Activated CD4-positive, alpha-beta T cell treated with anti-CD3 and anti-CD28 coated beads, Interleukin-2, amount 10 ng/mL, durations not matched to agents 24 days and 14 days (primary cell): Measurements from ENCODE around the gene CRISPLD2. TPM values are rescaled to one million over a fixed set of nuclear protein-coding genes. Genes with fewer than 3 reads are reported as not detected.

ENCODE experiments used
- DNase-seq: peaks from one replicate; pipeline ENCODE4 v3.0.0; 2022
- H3K27ac Mint-ChIP-seq: one replicate; pipeline ENCODE4 v1.8.0; 2022; ENCODE audit warnings: mild to moderate bottlenecking, mixed read lengths
- H3K27me3 Mint-ChIP-seq: one replicate; pipeline ENCODE4 v1.8.0; 2022; ENCODE audit warnings: mixed read lengths
- H3K36me3 Mint-ChIP-seq: one replicate; pipeline ENCODE4 v1.8.0; 2022; ENCODE audit warnings: low read depth, mild to moderate bottlenecking, mixed read lengths
- H3K4me1 Mint-ChIP-seq: one replicate; pipeline ENCODE4 v1.8.0; 2021; ENCODE audit warnings: mixed read lengths
- H3K4me3 Mint-ChIP-seq: one replicate; pipeline ENCODE4 v1.8.0; 2022; ENCODE audit warnings: mild to moderate bottlenecking, moderate library complexity, mixed read lengths
- H3K9me3 Mint-ChIP-seq: one replicate; pipeline ENCODE4 v1.8.0; 2021; ENCODE audit warnings: mixed read lengths
- intact Hi-C: fragments of 100-400 bp; cut with micrococcal nuclease; formaldehyde crosslinking; loops from one replicate; pipeline ENCODE4 v1.15.1; 2023
- total RNA-seq: library from RNA; stranded (reverse); gene quantifications from 2 replicates; pipeline ENCODE4 v1.2.3, GENCODE V29; 2022

CRISPLD2 gene
- total RNA-seq, 1 donor from 2014 or later, result 0.19 TPM

DNA sequence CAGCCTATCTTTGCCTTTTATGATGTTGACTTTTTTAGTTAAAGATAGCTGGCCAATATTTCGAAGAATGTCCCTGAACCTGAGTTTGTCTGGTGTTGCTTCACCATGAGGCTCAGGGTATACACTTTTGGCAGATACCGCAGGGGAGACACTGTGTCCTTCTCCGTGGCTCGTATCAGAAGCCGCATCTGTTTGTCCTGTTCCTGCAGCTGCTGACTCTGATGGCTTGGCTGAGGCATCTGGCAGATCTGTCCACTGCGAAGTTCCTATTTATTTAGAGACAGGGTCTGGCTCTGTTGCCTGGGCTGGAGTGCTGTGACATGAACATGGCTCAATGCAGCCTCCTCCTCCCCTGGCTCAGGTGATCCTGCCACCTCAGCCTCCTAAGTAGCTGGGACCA lies 93.5 kb downstream of the CRISPLD2 start:
- intact Hi-C loops, result no loop called here
- Mint-ChIP-seq H3K27me3 (peaks cover 22% of the 10 kb centered on the region), H3K4me3 (no peak overlapping the region), H3K4me1 (no peaks in the 10 kb centered on the region), H3K36me3 (no peaks in the 10 kb centered on the region), H3K9me3 (no peaks in the 10 kb centered on the region), H3K27ac (no peak overlapping the region)
- no peak for DNase-seq

DNA sequence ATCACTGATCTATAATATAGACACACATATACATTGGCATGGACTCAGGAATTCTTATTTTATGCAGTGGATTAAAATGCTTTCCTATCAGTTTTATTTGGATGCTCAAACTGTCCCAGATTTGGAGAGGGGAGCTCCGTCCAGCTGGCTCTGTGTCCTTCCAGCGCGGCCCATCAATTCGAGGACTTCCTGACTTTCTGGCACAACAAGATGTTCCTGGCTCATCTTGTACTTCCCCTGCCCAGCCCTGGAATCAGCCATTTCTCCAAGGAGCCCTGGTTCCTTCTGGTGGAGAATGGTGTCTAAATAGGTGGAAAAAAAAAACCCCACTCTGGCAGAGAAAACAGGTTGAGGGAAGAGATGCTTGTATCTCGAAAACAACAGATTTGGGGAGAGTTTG lies 94.5 kb downstream of the CRISPLD2 start:
- Mint-ChIP-seq H3K4me1 (no peaks in the 10 kb centered on the region), H3K9me3 (no peaks in the 10 kb centered on the region), H3K27me3 (peaks cover 28% of the 10 kb centered on the region), H3K36me3 (no peaks in the 10 kb centered on the region), H3K4me3 (no peak overlapping the region), H3K27ac (no peak overlapping the region)
- intact Hi-C loops, result no loop called here
- DNase-seq, result no peak

DNA sequence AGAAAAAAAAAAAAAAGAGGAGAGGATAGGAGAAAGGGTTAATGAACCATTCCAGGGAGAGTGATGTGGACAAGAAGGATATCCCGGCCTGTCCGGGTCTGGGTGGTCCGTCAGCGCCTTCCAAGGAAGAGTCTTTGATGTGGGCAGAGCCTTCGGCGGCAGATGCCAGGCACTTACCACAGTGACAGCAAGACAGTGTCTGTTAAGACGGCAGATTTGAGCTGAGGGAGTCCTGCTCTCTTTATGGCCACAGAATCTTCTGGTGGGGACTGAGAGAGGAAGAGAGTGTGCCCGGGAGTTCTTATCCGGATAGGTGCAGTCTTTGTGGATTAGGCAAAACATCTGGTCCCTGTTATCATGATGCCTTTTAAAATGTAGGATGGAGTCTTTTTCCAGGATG lies 96.4 kb downstream of the CRISPLD2 start:
- Mint-ChIP-seq H3K36me3 (no peaks in the 10 kb centered on the region), H3K27ac (no peak overlapping the region), H3K9me3 (no peaks in the 10 kb centered on the region), H3K27me3 (peaks cover 28% of the 10 kb centered on the region), H3K4me3 (no peak overlapping the region), H3K4me1 (no peaks in the 10 kb centered on the region)
- intact Hi-C loops, result no loop called here
- no peak for DNase-seq

DNA sequence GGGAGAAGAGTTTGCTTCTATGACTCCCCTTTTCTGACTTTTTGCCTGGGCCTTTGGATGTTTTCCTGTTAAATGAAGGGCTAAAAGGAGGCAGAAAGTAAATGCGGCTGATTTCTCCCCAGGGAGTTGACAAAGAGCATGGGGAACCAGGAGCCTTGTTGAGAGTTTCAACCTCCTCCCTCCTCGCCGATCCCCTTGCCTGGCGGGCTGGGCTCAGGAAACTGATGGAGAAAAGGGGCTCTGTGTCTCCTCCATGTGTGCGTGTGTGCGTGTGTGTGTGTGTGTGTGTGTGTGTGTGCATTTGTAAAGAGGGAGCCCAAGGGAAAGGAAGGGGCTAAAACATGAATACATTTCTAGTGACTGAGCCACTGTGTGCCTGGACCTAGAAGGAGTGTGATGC lies 97.1 kb downstream of the CRISPLD2 start:
- H3K27me3 Mint-ChIP-seq, result peaks cover 28% of the 10 kb centered on the region
- DNase-seq, result no peak
- H3K36me3 Mint-ChIP-seq, result no peaks in the 10 kb centered on the region
- intact Hi-C loops, result no loop called here
- H3K4me1 Mint-ChIP-seq, result no peaks in the 10 kb centered on the region
- H3K9me3 Mint-ChIP-seq, result no peaks in the 10 kb centered on the region
- no peak overlapping the region for H3K27ac Mint-ChIP-seq
- no peak overlapping the region for H3K4me3 Mint-ChIP-seq

DNA sequence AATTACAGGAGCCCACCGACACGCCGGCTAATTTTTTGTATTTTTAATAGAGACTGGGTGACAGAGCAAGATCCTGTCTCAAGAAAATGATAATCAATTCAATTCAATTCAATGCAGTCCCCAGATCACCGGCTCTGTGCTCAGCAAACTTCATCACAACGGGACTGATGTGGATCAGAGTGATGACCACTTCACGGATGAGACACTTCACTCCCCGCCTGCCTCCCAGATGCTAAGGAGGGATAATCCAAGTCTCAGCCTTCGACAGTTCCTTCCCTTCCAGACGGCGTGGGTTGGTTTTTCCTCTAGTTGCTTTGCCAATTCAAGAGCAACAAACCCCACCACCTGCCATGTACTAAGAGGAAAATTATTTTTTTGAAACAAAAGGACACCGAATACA lies 97.7 kb downstream of the CRISPLD2 start:
- Mint-ChIP-seq H3K36me3 (no peaks in the 10 kb centered on the region), H3K9me3 (no peaks in the 10 kb centered on the region), H3K4me1 (no peaks in the 10 kb centered on the region), H3K27me3 (peaks cover 28% of the 10 kb centered on the region), H3K4me3 (no peak overlapping the region), H3K27ac (no peak overlapping the region)
- intact Hi-C loops, result no loop called here
- DNase-seq, result no peak

DNA sequence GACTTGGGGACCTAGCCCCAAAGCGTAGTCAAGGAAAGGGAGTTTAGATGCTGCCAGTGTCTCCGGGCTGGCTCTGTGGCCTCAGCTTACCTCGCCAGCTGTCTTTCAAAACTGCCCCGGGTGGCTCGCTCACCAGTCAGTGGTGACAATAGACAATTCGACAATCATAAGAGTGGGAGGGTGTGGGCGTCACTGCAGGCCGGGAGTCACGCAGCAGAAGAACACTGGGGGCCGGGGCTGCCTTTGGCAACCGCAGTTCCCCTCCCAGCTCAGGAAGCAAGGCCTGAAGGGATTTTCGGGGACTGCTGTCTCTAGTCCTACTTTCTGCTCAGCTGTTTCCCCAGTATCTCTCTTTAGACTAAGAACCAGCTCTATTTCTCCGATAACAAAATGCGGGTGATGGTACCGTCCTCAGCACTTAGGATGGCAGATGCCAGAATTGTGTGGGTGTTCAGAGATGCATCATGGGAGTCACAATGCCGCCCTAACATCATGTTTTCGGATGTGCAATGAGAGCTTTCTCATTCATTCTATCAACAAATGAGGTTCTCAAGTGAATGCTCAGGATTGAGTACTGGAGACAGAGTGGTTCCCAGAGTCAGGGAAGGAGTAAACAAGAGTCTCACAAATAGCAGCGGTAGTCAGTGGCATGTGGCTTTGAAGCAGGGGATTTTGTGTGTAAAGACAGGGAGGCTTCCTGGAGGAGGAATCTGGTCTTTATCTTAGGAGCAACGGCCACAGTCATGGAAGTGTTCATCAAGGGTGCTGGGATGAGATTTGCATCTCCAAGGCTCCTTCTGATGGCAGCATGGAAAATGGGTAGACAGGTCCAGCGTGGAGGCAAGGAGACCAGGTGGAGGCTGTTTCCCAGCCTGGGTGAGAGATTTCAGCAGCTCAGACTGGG lies 98.5 kb downstream of the CRISPLD2 start:
- Mint-ChIP-seq H3K27ac (no peak overlapping the region), H3K4me3 (no peak overlapping the region), H3K36me3 (no peaks in the 10 kb centered on the region), H3K9me3 (no peaks in the 10 kb centered on the region), H3K4me1 (no peaks in the 10 kb centered on the region), H3K27me3 (peaks cover 26% of the 10 kb centered on the region)
- intact Hi-C loops, result no loop called here
- DNase-seq, result no peak

DNA sequence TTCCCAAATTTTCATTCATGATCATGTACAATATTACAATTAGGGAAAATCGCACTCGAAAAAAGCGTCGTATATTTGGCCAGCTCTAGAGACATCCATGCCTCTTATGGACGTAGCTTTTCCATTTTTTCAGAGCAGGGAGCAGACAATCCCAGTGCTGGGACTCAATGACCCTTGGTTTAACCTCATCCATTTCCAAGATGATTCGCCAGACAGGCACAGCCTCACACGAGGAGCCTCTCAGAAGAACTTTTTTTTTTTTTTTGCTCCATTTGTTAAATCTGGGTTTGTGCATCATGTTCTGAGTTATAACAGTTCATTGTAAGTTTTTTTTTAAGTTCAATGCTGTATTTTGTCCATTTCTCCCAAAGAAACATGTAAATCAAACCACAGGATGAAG lies 99.5 kb downstream of the CRISPLD2 start:
- intact Hi-C loops, result no loop called here

DNA sequence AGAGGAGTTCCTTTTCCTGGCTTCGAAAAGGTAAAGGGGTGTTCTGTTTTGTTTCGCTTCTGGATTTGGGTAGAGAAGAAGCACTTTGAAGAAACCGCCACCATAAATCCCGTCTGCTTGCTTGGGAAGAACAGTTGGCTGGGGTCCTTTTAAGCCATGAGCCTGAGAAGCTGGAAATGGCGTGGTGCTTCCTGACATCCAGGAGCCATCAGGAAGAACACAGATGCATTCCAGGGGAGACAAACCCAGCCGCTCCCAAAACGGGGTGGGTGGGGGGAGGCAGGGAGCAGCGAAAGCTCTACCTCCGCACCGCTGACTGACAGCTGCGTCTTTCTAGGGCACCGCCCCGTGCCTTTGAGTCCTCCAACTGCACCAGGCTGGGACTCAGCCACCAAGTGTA lies 99.9 kb downstream of the CRISPLD2 start:
- intact Hi-C loops, result no loop called here
- Mint-ChIP-seq H3K27ac (no peak overlapping the region), H3K27me3 (peaks cover 22% of the 10 kb centered on the region), H3K9me3 (no peaks in the 10 kb centered on the region), H3K36me3 (no peaks in the 10 kb centered on the region), H3K4me3 (no peak overlapping the region), H3K4me1 (no peaks in the 10 kb centered on the region)
- DNase-seq, result no peak

More for the DNA sequence above, 99.5 kb downstream of the CRISPLD2 start:
- Mint-ChIP-seq H3K4me3 (no peak overlapping the region), H3K27me3 (peaks cover 22% of the 10 kb centered on the region), H3K36me3 (no peaks in the 10 kb centered on the region), H3K4me1 (no peaks in the 10 kb centered on the region), H3K27ac (no peak overlapping the region), H3K9me3 (no peaks in the 10 kb centered on the region)
- no peak for DNase-seq

DNA sequence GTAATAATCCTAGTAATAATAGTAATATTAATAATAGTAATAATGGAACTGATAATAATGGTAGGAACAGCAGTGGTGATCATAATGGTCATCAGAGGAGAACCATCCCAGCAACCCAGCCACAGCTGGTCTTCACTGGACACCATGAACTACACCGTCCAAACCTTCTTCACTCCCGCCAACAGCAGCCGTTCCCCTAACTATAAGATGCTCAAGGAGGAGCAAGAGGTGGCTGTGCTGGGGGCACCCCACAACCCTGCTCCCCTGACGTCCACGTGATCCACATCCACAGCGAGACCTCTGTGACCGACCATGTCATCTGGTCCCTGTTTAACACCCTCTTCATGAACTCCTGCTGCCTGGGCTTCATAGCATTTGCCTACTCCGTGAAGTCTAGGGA lies 100.5 kb downstream of the CRISPLD2 start:
- Mint-ChIP-seq H3K9me3 (no peaks in the 10 kb centered on the region), H3K36me3 (no peaks in the 10 kb centered on the region), H3K4me1 (no peaks in the 10 kb centered on the region), H3K27me3 (peaks cover 22% of the 10 kb centered on the region), H3K4me3 (no peak overlapping the region), H3K27ac (no peak overlapping the region)
- no peak for DNase-seq
- intact Hi-C loops, result no loop called here

DNA sequence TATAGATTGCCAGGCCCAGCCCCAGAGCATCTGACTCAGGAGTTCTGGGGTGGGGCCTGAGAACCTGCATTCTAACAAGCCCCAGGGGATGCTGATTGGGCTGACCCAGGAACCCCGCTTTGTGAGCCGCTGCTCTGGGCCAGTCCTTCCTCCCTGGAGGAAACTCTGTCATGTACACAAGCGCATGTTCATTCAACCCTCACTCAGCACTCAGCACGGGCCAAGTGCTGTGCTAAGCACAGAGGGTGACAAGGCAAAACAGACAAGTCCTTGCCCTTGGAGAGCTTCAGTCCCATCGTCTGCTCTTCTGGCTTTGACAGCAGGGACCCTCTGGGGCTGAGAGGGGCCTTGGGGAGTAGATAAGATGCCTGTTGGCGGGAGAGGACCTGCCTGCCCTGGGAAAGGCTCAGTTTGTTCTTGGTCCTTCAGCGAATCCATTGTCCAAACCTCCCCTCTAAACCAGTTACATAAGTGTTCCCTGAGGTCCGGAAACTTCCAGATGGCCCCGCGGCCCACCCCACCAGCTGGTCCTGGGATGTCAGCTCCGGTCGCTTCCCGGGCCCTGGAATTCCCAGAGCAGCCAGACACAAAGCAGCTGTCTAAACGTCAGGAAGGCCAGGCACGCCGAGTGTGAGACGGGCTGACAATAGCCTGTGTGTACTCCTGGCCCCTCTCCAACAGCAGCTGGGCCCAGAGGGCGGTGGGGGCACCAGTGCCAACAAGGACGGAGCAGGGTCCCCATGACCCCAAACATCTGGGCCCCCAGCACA lies 102.8 kb downstream of the CRISPLD2 start:
- intact Hi-C loops, result no loop called here
- Mint-ChIP-seq H3K9me3 (no peaks in the 10 kb centered on the region), H3K36me3 (no peaks in the 10 kb centered on the region), H3K4me1 (no peaks in the 10 kb centered on the region), H3K27ac (no peak overlapping the region), H3K27me3 (peaks cover 9% of the 10 kb centered on the region), H3K4me3 (no peak overlapping the region)
- no peak for DNase-seq

DNA sequence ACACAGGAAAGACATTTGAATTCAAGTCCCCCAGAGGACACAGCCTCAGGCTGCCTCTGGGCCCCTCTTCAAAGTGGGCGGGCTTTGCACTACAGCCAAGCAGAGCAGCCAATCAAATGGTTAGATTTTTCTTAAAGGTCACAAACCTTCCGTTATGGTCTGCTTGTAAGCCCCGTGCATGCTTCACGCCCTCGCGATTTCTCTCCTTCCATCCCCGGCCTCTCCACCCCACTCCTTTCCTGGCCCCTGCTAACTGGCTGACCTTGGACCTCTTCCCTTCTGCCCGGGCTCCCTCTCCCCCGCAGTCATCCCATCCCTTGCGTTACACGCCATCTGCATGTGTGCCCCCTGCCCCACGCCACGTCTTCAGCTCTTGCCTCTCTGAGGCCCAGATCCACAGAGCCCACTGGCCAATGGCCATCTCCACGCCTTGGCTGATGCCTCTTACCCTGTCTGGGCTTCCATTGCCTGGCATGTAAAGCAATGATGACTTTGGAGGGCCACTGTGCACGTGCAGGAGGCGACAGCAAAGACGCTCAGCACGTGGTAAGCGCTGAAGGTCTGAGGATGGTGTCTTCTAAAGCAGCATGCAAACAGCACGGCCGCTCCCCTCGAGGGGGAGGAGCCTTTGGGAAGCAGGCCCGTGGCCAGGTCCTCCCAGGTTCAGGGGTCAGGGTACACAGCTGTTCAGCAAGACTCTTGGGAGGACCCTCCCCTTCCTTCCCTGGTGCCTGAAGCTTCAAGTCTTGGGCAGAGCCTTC lies 104.7 kb downstream of the CRISPLD2 start:
- intact Hi-C loops, result loop anchor here (1.0 kb wide), 2 partner anchors 28 to 46 kb away; no protein-coding TSS in a partner anchor

DNA sequence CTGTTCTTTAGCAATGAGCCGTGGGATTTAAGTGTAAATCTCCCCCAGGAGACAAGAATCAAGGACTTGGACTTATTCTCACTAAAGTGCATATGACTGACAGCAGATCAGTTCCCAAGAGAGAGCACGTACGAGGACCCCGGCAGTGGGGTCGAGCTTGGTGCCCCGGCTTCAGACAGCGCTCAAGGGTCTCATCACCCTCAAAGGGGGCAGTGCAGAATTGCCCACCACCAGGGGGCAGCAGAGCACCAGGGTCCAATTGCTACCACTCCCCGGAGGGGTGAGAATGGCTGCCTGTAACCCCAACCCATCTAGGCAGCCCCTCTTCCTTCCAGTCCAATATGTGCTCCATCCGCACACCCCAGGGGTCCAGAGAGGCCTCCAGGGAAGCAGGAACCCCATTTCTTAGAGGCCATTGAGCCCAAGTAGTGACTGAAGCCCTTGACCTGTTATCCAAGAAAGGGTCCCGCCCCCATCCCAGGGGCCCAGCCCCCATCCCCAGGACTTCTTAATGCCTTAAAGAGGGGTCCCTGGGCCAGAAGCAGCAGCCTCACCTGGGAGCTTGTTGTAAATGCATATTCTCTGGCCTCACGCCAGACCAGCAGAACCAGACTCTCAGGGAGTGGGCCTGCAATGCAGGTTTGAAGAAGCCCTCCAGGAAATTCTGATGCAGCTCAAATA lies 105.4 kb downstream of the CRISPLD2 start:
- H3K27ac Mint-ChIP-seq, result no peak overlapping the region
- intact Hi-C loops, result loop anchor here (1.0 kb wide), 2 partner anchors 27 to 45 kb away; no protein-coding TSS in a partner anchor
- no peaks in the 10 kb centered on the region for H3K9me3 Mint-ChIP-seq
- no peaks in the 10 kb centered on the region for H3K4me1 Mint-ChIP-seq
- no peaks in the 10 kb centered on the region for H3K36me3 Mint-ChIP-seq
- H3K4me3 Mint-ChIP-seq, result no peak overlapping the region
- no peaks in the 10 kb centered on the region for H3K27me3 Mint-ChIP-seq
- peak; percentile 89 for DNase-seq

More for the DNA sequence above, 104.7 kb downstream of the CRISPLD2 start:
- DNase-seq, result no peak
- Mint-ChIP-seq H3K9me3 (no peaks in the 10 kb centered on the region), H3K27me3 (no peaks in the 10 kb centered on the region), H3K4me1 (no peaks in the 10 kb centered on the region), H3K4me3 (no peak overlapping the region), H3K27ac (no peak overlapping the region), H3K36me3 (no peaks in the 10 kb centered on the region)

DNA sequence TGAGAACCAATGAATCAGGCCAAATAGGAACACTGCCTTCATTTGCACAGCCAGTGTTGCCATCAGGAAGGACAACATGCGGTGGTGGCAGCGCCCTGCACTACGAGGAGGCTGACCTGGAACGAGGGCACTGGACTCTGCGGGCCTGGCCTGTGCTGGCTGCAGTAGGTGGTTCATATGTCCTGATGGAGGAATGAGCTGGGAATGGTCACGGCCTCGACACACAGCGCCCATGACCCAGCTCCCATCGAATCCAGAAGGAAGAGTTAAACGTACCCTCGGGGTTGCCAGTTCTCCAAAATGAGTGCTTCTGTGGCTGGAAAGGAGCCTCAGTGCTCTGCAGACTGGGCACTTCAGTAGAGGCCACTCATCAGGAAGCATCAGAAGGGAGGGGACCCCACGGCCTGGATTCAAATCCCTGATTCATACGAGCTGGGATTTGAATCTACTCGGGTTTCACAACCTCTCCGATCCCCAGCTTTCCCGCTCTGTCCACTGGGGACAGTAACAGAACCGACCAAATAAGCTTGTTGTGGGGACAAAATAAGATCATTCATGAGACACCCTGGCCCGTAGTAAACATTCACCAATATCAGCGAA lies 106.1 kb downstream of the CRISPLD2 start:
- Mint-ChIP-seq H3K27me3 (no peaks in the 10 kb centered on the region), H3K36me3 (no peaks in the 10 kb centered on the region), H3K4me1 (peaks cover 1% of the 10 kb centered on the region), H3K27ac (no peak overlapping the region), H3K4me3 (no peak overlapping the region), H3K9me3 (no peaks in the 10 kb centered on the region)
- intact Hi-C loops, result loop anchor here (1.0 kb wide), 2 partner anchors 26 to 44 kb away; no protein-coding TSS in a partner anchor
- no peak for DNase-seq
